ENCODE measurements around the gene ZDHHC11B.
"Not testable (repeated sequence)": the region's sequence is repeated elsewhere in the genome, so short reads cannot be mapped to it uniquely, and the experiment has no call there.

The ZDHHC11B gene

DNA sequence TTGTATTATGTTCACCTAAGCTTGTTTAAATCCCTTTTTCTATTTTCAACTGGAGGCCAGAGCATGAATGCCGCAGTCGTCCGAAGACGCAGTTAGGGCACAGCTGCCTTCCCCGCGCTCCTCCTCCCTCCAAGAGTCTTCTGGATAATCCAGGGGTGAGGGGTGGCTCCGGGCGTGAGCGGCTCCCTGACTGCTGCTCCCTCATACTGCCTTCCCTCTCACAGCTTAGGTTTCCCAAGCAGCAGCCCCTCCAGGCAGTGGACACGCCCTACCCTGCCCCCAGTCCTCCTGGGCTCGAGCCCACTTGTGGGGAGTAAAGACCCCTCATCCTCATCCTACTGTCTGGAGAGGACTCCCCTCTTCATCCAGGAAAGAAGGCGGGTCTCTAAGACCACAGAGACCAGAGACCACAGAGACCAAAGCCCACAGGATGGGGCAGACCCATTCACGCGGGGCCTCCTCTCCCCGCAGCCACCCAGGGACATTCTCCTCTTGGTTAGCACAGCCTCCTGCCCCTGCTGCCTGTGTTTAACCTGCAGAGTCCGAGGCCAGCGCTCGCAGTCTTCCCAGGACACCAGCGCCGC is 31.9 kb downstream of the ZDHHC11B start:
- DNase-seq (ENCODE audit: low spot score), result not testable (repeated sequence)

- DNase-seq (ENCODE audit: low spot score), result not testable (repeated sequence)
These were observed 32.5 kb downstream of the ZDHHC11B start for GRCh38 chr5:751992-752391.

DNA sequence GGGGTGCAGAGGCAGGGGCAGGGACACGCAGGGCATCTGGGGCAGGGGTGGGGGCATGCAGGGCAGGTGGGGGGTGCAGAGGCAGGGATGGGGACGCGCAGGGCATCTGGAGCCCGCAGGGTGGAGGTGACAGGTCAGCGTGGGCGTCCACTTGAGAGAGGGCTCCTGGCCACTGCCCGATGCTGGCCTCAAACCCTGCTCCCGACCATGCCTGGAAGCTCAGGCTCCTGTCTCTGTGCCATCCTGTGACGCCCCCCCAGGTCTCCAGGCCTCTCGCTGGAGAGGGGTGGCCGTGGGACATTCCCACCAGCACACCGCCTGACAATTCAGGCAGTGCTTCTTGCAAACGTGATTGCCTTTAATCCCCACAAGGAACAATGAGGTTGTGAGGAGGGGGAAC is 33.0 kb downstream of the ZDHHC11B start:
- DNase-seq (ENCODE audit: low spot score), result no peak

DNA sequence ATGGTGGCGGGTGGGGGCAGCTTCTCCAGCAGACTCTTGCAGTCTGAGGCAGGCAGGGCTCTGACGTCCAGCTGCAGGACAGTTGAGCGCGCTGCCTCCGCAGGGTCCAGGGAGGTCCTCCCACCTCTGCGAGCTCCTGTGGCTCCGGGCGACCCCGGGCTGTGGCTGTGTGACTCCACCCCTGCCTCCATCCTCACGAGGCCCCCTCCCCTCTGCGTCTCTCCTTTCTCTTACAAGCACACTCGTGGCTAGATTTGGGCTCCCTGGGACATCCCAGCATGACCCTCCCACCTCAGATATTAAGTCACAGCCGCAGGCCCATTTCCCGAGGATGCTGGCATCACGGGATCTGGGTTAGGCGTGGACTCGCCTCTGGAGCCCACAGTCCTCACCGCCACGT is 34.3 kb downstream of the ZDHHC11B start:
- not testable (repeated sequence) for DNase-seq (ENCODE audit: low spot score)

- DNase-seq (ENCODE audit: low spot score), result no peak
These were observed 35.3 kb downstream of the ZDHHC11B start for GRCh38 chr5:749101-749670.

DNA sequence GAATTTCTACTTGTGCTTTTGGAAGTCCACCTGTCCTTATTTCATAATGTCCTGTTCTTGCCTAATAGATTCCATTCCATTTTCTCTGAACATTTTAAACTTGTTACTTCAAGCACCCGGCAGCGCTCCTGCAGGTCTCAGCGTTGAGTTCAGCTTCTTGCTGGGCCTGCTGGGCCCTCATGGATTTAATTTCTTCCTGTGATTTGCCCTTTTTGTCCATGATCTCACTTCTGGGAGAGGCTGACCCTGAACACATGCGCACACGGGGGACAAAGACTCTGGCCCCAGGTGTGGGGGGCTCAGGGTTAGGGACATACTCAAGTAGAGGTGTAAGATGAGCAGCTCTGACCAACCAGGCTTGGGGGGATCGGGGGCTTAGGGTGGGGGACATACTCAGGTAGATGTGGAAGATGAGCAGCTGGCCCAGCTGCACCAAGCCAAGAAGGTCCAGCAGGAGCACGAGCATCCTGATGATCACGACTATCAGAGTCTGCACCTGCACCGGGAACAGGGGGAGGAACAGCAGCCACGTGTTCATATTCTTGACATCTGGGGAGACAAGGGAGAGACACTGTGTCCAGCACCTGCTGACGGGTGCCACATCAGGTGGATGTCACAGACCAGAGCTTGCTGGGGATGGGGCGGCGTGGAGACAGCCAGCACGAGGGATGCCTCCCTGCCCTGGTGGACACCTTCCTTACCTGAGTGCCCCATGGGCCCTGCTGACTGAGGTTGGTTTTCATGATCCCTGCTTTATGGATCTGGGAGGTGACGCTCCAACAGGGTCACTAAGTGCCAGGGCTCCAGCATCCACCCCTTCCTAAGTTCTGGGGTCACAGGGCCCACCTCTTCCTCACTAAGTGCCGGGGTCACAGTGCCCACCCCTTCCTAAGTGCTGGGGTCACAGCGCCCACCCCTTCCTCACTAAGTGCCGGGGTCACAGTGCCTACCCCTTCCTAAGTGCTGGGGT is 36.2 kb downstream of the ZDHHC11B start:
- not testable (repeated sequence) for DNase-seq (ENCODE audit: low spot score)

GRCh38 chr5:747303-747844 is 37.2 kb downstream of the ZDHHC11B start:
- not testable (repeated sequence) for DNase-seq (ENCODE audit: low spot score)

DNA sequence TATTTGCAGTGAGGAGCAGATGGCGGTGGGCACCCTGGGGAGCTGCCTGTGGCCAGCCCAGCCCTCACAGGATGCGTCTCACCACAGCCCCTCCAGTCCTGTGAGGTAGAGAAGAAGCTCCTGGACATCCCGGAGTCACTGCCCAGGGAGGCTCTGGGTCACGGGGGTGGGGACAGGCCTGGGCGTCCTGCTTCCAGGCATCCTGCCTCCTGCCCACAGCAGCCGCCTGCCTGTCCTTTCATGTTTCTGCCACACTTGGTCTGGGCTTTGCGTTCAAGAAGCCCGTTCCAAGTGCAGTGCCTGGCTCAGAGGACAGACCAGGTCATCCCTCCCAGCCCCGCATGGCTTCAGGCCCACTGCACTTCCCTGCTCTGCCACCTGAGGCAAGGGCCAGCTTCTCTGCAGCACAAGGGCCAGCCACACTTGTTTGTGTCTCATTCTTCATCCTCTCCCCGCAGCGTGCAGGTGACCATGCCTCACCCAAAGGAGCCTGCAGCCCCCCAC is 38.2 kb downstream of the ZDHHC11B start:
- no peak for DNase-seq (ENCODE audit: low spot score)

GRCh38 chr5:745272-746142 is 39.0 kb downstream of the ZDHHC11B start:
- not testable (repeated sequence) for DNase-seq (ENCODE audit: low spot score)

DNA sequence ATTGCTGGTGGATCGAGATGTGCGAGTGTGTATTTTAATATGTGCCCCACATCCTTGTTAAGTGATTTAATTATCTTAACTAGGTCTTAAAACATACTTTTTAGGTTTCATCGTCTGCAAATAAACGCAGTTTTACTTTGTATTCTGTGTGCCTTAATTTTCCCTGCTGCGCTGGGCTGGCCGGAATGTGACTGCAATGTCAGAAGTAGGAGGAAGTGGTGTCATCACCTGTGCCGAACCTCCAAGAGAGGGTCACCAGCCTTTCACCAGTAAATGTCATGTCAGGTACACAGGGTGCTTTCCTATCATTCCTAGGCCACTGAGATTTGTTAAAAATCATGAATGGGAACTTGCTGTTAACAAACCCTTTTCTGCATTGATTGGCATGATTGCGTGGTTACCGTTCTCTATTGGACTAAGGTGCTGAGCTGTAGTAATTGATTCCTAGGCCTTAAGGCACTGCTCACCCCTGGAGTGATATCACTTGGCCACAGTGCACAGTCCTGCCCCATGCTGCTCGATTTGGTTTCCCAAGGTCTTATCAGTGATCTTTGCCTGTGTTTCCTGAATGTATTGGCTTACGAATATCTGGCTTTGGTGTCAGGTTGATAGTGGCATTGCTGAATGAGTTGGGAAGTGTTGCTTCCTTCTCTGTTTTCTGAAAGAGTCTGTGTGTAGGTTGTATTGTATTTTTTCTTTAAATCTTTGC is 40.7 kb downstream of the ZDHHC11B start:
- not testable (repeated sequence) for DNase-seq (ENCODE audit: low spot score)

DNA sequence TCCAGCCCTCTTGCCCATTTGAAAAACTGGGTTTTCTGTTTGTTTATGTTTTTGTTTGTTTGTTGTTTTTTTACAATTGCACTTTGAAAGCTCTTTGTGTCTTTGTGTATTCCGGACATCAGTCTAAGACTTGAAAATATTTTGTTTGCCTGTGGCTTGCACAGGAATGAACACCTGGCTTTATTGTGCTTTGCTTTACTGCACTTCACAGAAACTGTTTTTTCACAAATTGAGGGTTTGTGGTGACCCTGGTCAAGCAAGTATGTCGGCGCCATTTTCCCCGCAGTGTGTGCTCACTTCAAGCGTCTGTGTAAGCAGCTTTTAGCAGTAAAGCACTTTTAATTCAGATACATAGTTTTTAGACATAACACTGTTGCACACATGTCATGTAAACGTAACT is 42.3 kb downstream of the ZDHHC11B start:
- DNase-seq (ENCODE audit: low spot score), result not testable (repeated sequence)

DNA sequence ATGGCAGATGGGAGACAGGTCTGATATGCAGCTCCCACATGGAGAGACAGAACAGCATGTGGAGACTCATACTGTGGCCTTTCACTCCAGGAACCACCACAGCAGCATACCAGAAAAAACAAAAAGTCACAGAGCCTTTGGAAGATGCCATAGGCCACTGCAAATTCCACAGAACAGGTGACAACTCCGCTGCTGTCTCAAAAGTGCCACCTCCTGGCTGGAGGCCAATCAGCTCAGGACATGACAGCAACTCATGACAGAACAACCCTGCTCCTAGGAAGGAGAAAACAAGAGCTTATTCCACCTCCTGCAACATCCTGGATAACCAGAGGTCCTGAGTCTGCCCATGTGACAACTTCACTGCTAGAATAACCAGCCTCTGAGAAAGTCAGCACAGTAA is 50.4 kb downstream of the ZDHHC11B start:
- DNase-seq (ENCODE audit: low spot score), result not testable (repeated sequence)

DNA sequence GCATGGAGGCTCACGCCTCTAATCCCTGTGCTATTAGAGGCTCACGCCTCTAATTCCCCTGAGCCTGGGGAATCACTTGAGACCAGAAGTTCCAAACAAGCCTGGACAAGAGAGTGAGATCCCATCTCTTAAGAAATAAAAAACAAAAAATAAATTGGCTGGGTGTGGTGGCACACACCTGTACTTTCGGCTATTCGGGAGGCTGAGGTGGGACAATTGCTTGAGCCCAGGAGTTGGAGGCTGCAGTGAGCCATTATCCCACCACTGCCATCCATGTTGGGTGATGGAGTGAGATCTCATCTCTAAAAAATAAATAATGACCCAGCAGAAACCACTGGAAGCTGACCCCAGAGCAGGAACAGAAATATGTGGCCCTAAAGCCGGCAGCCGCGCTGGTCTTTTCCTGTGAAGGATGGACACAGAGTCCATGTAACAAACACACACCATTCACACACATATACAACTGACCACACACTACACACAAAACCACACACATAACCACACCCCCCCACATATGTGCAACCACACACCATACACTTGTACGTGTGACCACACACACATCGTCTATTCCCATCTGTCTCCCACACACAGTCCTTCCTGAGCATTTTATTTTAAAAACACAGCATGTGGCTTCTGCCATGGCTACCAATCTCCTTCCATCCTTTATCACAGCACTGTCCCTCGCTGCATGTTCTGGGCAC is 51.6 kb downstream of the ZDHHC11B start:
- not testable (repeated sequence) for DNase-seq (ENCODE audit: low spot score)

DNA sequence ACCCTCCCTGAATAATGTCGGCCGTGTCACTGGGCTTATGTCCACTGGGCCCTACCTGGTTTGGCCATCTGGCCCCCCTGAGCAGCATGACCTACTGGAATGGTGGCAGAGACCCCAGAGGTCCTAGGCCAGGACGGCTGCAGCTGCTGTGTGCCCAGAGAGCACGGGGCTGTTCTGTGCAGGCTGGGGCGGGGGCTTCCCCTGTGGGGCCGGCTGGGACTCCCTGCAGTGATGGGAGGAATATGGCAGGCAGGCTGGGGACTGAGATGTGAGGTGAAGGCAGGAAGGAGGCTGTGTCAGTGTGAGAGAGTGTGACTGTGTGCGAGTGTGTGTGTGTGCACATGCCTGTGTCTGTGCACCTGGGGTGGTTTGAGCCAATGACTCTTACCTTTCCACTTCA is 55.3 kb downstream of the ZDHHC11B start:
- DNase-seq (ENCODE audit: low spot score), result not testable (repeated sequence)

DNA sequence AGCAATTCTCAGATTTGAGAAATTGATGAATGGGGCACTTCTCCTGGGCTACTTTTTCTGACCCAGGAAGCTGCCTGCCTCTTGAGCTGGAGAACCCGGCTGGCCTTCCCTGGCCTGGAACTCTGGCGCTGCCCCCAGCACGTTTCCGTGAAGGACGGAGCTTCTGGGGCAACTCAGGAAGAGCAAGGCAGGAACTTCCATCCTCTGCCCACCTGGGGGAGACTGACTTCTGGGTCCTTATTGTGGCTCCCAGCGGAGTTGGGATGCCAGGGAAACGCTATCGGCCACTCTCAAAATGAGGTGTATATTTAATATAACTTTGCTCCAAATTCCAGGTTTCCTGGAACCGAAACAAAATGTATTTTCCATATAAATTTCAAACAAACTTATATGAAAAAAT is 57.4 kb downstream of the ZDHHC11B start:
- not testable (repeated sequence) for DNase-seq (ENCODE audit: low spot score)

DNA sequence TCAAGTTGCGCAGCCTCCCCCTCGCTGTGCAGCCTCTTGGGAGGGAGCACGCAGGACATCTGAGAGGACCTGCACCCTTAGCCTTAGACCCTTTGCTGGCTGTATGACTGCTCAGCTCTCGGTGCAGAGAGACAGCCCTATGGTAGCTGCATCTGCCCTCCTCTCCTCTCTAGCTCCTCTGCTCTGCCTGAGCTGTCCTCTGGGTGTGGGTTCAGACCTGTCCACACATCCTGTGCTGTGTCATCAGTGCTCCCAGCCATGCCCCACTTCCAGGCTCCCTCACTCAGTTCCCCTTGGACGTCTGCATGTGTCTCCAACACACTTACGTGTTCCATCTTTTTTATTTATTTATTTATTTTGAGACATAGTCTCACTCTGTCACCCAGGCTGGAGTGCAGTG is 60.7 kb downstream of the ZDHHC11B start:
- not testable (repeated sequence) for DNase-seq (ENCODE audit: low spot score)

- DNase-seq (ENCODE audit: low spot score), result not testable (repeated sequence)
These were observed 61.2 kb downstream of the ZDHHC11B start for GRCh38 chr5:723309-723708.

DNA sequence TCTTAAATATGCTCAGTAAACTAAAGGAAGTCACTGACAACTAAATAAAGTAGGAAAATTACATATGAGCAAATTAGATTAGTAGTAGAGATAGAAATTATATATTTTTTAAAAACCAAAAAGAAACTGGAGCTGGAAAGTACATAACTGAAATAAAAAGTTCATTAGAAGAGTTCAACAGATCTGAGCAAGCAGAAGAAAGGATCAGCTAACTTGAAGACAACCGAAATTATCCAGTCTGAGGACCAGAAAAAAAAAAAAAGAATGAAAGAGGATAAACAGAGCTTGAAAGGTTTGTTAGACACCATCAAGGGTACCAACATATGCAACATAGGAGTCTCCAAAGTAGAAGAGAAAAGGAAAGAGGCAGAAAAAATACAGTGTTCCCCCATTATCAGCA is 65.2 kb downstream of the ZDHHC11B start:
- not testable (repeated sequence) for DNase-seq (ENCODE audit: low spot score)

GRCh38 chr5:717143-717542 is 67.4 kb downstream of the ZDHHC11B start:
- no peak for DNase-seq (ENCODE audit: low spot score)

DNA sequence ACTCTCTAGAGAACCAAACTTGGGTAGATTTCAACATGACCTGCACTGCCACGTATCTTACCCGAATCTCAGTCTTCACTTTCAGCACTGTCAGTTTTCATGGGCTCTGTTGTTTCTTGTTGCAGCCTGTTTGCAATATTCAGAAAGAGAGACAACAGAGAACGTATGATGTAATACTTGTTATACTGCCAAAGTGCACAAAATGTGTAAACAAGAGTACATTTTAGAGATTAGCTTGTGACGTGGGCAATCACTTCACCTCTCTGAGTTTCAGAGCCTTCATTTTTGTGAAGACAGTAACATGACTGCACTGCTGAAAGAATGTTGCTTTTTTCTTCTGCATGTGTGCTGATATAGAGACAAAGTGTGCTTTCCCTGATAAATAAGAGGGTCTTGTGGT is 67.8 kb downstream of the ZDHHC11B start:
- DNase-seq (ENCODE audit: low spot score), result not testable (repeated sequence)
